WI38 (cell line): ENCODE data around the gene LRRC36.
A peak's percentile ranks its signal among the peaks of the same experiment; 100 is the strongest.

Experiments
- H3K4me3 ChIP-seq: 2 replicates; pipeline ENCODE4 v1.5.1; 2011; ENCODE audit warnings: low read depth, mild to moderate bottlenecking, control low read depth, low read length
- TF ChIP-seq, protein P1 (sequence below): IDR thresholded peaks from 2 replicates; pipeline ENCODE4 v1.5.1; 2012; ENCODE audit warnings: low read depth, mild to moderate bottlenecking, control low read depth, low read length

Gene LRRC36

DNA sequence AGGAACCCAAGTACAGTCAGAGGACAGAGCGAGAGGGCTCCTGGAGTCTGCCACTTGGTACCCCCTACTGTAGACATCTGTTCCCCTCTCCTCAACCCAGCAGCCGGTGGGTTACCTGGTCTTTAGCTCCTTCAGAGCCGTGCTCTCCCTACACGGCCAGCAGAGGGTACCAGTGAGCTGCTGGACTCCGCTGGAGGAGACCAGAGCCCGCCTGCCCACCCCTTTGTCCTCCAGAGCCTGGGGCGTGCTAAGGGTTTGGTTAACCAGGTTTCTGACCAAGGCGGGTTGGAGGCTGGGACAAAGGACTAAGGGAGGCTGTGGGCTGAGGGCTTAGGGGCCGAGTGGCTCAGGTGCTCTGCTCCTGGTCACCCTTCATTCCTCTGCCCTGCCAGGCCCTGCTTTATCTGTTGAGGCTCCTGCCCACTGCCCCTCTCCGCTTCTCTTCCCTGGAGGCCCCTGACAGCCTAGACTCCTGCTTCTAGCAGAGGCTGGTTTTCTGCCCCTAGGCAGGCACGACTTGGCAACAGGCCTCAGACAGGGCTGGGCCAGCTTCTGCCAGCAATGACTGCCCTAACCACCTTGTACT is 101.6 kb downstream of the LRRC36 start:
- no peak overlapping the region for H3K4me3 ChIP-seq
- TF ChIP-seq, protein P1, sequence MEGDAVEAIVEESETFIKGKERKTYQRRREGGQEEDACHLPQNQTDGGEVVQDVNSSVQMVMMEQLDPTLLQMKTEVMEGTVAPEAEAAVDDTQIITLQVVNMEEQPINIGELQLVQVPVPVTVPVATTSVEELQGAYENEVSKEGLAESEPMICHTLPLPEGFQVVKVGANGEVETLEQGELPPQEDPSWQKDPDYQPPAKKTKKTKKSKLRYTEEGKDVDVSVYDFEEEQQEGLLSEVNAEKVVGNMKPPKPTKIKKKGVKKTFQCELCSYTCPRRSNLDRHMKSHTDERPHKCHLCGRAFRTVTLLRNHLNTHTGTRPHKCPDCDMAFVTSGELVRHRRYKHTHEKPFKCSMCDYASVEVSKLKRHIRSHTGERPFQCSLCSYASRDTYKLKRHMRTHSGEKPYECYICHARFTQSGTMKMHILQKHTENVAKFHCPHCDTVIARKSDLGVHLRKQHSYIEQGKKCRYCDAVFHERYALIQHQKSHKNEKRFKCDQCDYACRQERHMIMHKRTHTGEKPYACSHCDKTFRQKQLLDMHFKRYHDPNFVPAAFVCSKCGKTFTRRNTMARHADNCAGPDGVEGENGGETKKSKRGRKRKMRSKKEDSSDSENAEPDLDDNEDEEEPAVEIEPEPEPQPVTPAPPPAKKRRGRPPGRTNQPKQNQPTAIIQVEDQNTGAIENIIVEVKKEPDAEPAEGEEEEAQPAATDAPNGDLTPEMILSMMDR: peak; percentile 89

DNA sequence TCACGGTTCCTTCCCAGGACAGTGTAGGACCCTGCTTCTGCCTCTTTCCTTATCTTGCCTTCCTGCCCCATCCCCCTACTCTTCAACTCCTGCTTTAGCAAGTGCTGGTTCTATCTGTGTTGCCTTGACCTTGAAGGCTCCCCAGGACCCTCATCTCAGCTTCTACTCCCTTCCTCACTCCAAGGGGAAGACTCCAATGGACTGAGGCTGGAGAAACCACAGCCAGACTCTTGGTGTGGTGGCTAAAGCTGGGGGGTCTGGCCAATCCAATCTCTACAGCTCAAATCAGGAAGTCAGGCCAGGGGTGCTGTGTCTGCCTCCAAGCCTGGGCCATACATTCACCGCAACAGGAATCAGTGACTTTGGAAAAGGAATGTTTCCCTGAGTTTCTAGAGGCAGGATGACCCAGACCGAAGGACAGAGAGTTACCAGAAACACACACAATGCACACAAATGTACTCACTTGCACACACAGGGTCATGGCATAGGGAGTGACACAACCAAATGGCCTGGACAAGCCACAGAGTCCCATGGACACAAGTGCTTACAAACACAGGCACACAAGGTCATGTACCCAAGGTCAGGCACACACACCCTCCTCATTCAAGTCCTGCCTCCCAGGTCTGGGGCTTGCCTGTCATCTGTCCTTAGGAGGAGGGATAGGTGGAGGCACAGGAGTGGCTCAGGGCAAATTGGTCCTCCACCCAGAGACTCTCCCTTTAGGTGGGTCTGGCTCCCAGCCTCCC is 102.6 kb downstream of the LRRC36 start:
- TF ChIP-seq, protein P1: no peak
- H3K4me3 ChIP-seq: no peak overlapping the region

DNA sequence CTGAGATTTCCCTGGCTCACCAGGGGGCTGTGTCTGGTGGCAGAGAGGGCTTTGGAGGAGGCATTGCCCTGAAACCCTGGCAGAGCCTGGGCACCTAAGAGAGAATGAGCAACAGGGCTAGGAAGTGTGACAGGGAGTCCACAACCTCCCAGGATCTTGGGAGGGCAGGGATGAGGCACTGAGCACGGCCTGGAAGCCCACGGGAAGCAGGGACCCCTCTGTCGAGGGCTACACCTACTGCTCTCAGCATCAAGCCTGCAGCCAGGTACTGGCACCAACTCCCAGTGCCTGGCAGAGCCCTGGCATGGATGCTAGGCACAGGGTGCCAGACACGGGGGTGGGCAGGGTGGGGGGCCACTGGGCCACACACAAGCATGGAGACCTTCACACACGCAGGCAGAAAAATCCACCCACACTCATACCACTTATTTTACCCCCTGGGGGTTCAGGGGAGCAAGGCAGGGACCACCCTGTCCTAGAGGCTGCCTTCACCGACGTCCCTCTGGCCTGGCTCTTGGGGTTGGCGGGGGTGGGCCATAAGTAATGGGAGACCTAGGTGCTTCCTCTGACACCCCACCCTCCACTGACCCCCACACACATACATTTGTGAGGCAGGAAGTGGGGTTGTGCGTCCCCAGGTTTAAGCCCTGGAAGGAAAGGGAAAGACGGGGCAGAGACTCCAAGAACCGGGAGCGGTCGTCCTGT is 103.3 kb downstream of the LRRC36 start:
- TF ChIP-seq, protein P1: no peak
- H3K4me3 ChIP-seq: peak overlapping the region; percentile 33; the same call in 1 of the 2 replicates

DNA sequence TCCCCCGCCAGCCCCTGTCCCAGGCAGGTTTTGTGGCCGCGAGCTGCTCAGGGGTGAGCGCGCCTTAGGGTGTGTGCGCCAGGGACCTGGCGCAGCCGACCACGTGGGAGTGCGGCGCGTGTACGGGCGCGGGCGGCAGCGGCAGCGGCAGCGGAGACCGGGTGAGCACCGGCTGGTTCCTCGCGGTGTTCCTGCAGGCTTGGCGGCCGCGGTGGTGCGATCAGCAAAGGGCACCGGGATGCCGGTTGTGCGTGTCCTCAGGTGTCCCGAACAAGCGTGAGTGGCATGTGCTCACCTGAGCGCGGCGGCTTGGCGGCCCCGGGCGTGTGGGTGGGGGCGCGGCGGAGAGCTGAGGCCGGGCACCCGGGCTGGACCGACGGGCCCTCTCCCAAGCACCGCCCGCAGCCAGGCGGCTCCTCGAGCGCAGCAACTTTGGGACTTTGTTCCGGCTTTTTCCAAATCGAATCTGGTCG is 103.9 kb downstream of the LRRC36 start:
- TF ChIP-seq, protein P1: no peak
- H3K4me3 ChIP-seq: peak overlapping the region; percentile 33; the same call in 1 of the 2 replicates

DNA sequence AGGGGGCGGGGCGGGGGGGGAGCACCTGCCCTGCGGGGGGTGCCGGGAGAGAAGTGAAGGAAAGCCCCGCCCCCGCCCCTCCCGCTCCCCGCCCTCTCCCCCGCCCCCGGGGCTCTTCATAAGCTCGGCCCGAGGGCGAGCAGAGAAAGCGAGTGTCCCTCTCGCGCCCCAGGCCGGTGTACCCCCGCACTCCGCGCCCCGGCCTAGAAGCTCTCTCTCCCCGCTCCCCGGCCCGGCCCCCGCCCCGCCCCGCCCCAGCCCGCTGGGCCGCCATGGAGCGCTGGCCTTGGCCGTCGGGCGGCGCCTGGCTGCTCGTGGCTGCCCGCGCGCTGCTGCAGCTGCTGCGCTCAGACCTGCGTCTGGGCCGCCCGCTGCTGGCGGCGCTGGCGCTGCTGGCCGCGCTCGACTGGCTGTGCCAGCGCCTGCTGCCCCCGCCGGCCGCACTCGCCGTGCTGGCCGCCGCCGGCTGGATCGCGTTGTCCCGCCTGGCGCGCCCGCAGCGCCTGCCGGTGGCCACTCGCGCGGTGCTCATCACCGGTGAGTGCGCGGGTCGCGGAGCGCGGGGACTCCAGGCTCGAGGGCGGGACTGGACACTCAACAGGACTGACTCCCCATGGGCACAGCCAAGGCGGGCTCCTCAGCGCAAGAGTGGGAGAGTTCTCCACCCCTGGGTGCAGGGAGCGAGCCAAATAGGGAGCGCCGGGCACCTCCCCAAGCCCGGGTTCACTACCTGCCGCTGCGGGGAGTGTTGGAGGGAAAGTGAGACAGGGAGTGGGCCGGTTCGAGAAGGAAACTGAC is 104.6 kb downstream of the LRRC36 start, which contains the start of gene HSD11B2:
HSD11B2 (plus strand) TSS at position 145 of the 798 bp plus-strand sequence; CDS start at position 273, 128 bp downstream.
- peak within 1 kb of the TSS; percentile 33 for H3K4me3 ChIP-seq
- TF ChIP-seq, protein P1: no peak

DNA sequence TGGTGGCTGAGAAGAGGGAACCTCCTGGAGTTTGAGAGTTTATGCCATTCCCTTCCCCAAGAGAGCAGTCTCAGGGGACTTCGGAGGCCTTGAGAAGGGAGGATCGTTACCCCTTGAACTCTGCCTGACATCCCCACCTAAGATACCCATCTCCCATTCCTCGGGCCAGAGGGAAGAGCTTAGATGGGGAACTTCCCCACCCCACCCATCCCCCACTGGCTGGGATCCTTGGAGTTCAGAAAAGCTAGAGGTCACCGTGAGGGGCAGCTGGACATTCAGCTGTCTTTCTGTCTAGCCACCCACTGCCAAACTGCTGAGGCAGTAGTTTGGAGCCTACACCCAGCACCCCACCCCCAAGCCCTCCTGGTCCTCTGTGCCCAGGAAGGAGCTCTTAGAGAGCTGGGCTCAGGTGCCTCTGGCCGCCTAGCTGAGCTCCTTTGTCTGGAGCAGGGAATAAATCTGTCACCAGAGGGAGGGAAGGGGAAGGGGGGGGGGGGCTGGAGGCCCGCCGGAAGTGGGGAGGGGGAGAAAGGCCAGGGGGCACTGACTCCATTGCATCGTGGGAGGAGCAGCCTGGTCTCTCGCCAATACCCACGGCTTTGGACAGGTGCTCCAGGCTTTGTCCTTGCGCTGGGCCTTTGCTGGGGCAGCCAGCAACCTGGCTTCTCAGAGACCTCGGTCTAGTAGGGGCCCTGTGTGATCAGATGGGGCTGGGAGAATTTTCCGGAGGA is 105.3 kb downstream of the LRRC36 start:
- no peak overlapping the region for H3K4me3 ChIP-seq
- TF ChIP-seq, protein P1: no peak
